ENCODE measurements around the gene DHX9.

GRCh38 chr1:182806015-182806678, 33.0 kb upstream of the DHX9 start:
- TF ChIP-seq, protein P1, sequence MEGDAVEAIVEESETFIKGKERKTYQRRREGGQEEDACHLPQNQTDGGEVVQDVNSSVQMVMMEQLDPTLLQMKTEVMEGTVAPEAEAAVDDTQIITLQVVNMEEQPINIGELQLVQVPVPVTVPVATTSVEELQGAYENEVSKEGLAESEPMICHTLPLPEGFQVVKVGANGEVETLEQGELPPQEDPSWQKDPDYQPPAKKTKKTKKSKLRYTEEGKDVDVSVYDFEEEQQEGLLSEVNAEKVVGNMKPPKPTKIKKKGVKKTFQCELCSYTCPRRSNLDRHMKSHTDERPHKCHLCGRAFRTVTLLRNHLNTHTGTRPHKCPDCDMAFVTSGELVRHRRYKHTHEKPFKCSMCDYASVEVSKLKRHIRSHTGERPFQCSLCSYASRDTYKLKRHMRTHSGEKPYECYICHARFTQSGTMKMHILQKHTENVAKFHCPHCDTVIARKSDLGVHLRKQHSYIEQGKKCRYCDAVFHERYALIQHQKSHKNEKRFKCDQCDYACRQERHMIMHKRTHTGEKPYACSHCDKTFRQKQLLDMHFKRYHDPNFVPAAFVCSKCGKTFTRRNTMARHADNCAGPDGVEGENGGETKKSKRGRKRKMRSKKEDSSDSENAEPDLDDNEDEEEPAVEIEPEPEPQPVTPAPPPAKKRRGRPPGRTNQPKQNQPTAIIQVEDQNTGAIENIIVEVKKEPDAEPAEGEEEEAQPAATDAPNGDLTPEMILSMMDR (IDR thresholded peaks at IDR 0.05): peak; percentile 34; the same call in 1 of the 2 replicates
- no peak for TF ChIP-seq ZFX (IDR thresholded peaks at IDR 0.05; ENCODE audit: borderline replicate concordance)

All from 22Rv1 (cell line).